Endothelial cell of umbilical vein (primary cell): ENCODE results near the gene ICE2. TPM values are rescaled to one million over a fixed set of nuclear protein-coding genes. Genes with fewer than 3 reads are reported as not detected.

Experiments used
- BruUV-seq: library from RNA; stranded (reverse); fragments of 400-500 nt; replicated peaks from 2 replicates; lab custom pipeline; 2021; lab: Mats Ljungman, UMichigan
- CTCF ChIA-PET: fragments of 300-600, 350-600 bp; sonication (Branson Sonifier 250); formaldehyde crosslinking; loops from one replicate; lab custom pipeline; 2021; ENCODE audit warnings: antibody characterized with exemption, inconsistent platforms; lab: Charles Lee
- POLR2A ChIA-PET: fragments of 300-600, 350-600 bp; sonication (Branson Sonifier 250); formaldehyde crosslinking; loops from one replicate; lab custom pipeline; 2021; ENCODE audit warnings: antibody characterized with exemption, inconsistent platforms; lab: Charles Lee
- DNase-seq: peaks from one replicate; pipeline ENCODE4 v3.0.0-alpha.2; 2011; ENCODE audit warnings: low read depth, low spot score
- FAIRE-seq: peaks from 2 replicates; lab custom pipeline; 2011; peaks lifted over from hg19 to GRCh38; lab: Jason Lieb, UNC
- H2AFZ ChIP-seq: 2 replicates; pipeline ENCODE4 v1.6.0; 2012; ENCODE audit warnings: low read depth, low read length, control low read depth, inconsistent platforms
- H3K27ac ChIP-seq: 2 replicates; pipeline ENCODE4 v1.5.1; 2011; ENCODE audit warnings: low read depth, mild to moderate bottlenecking, control low read depth, low read length, moderate library complexity; ENCODE audit not compliant: insufficient read depth
- H3K27me3 ChIP-seq, 2 experiments: 2 replicates each; pipeline versions ENCODE4 v1.6.0 to v1.6.1; 2011; ENCODE audit warnings: low read length in 2 of 2, mixed read lengths in 1 of 2; ENCODE audit not compliant: control insufficient read depth in 2 of 2, insufficient read depth in 2 of 2
- H3K36me3 ChIP-seq, 2 experiments: 2 replicates in 1 of 2; 3 replicates in 1 of 2; pipeline ENCODE4 v1.5.1; 2011; ENCODE audit warnings: low read length in 2 of 2, mild to moderate bottlenecking in 1 of 2, moderate library complexity in 1 of 2; ENCODE audit not compliant: control insufficient read depth in 2 of 2, insufficient read depth in 2 of 2; ENCODE audit errors: extremely low read depth in 1 of 2
- H3K4me1 ChIP-seq: 3 replicates; pipeline ENCODE4 v1.5.1; 2011; ENCODE audit warnings: mild to moderate bottlenecking, low read length; ENCODE audit not compliant: control insufficient read depth, insufficient read depth; ENCODE audit errors: extremely low read depth
- H3K4me2 ChIP-seq: 2 replicates; pipeline ENCODE4 v1.6.1; 2011; ENCODE audit warnings: low read length, control low read depth, mixed read lengths; ENCODE audit not compliant: insufficient read depth
- H3K4me3 ChIP-seq, 3 experiments: fragments of 200-600 bp in 1 of 3; sonication (generic), shearing (Covaris generic) in 1 of 3; replicated peaks in 1 of 3; 2 replicates each; pipeline ENCODE4 v1.5.1; 2011 to 2016; ENCODE audit warnings: control low read depth in 3 of 3, low read length in 3 of 3, mild to moderate bottlenecking in 2 of 3, inconsistent platforms in 1 of 3, low read depth in 1 of 3, moderate library complexity in 1 of 3; ENCODE audit not compliant: insufficient read depth in 1 of 3
- H3K79me2 ChIP-seq: 2 replicates; pipeline ENCODE4 v1.6.0; 2012; ENCODE audit warnings: low read length, inconsistent platforms; ENCODE audit not compliant: control insufficient read depth, insufficient read depth
- H3K9ac ChIP-seq: replicated peaks from 2 replicates; pipeline ENCODE3; 2011; ENCODE audit warnings: low read length, control low read depth; ENCODE audit not compliant: insufficient read depth; ENCODE audit errors: extremely low read depth
- H3K9me1 ChIP-seq: replicated peaks from 3 replicates; pipeline ENCODE4 v1.6.0; 2011; ENCODE audit warnings: mild to moderate bottlenecking, low read length; ENCODE audit not compliant: control insufficient read depth, insufficient read depth; ENCODE audit errors: extremely low read depth
- H3K9me3 ChIP-seq: replicated peaks from 2 replicates; pipeline ENCODE4 v1.5.1; 2012; ENCODE audit warnings: low read length, inconsistent platforms; ENCODE audit not compliant: control insufficient read depth, insufficient read depth
- H4K20me1 ChIP-seq: replicated peaks from 2 replicates; pipeline ENCODE3; 2011; ENCODE audit warnings: mild to moderate bottlenecking, low read length; ENCODE audit not compliant: control insufficient read depth, insufficient read depth; ENCODE audit errors: extremely low read depth
- CTCF ChIP-seq, 2 donors: IDR thresholded peaks; 1 replicate in 1 of 2; 2 replicates in 1 of 2; pipeline ENCODE4 v1.5.1; 2011; ENCODE audit warnings: low read length in 2 of 2, mild to moderate bottlenecking in 2 of 2, moderate library complexity in 2 of 2, control low read depth in 1 of 2, inconsistent platforms in 1 of 2, low read depth in 1 of 2; ENCODE audit not compliant: insufficient read depth in 1 of 2; ENCODE audit errors: extremely low read depth in 1 of 2
- EZH2 ChIP-seq: IDR thresholded peaks from 2 replicates; pipeline ENCODE4 v1.6.1; 2012; ENCODE audit warnings: borderline replicate concordance, low read depth, mild to moderate bottlenecking, moderate library complexity, low read length, inconsistent platforms; ENCODE audit not compliant: severe bottlenecking
- FOS ChIP-seq: IDR thresholded peaks from 2 replicates; pipeline ENCODE4 v1.6.1; 2011; ENCODE audit warnings: mild to moderate bottlenecking, low read length, moderate library complexity, borderline replicate concordance; ENCODE audit not compliant: insufficient read depth
- GATA2 ChIP-seq: IDR thresholded peaks from 2 replicates; pipeline ENCODE4 v1.7.0; 2011; ENCODE audit warnings: low read depth, mild to moderate bottlenecking, moderate library complexity, mixed read lengths, low read length; ENCODE audit not compliant: insufficient read length, insufficient read depth
- JUN ChIP-seq: IDR thresholded peaks from 2 replicates; pipeline ENCODE4 v1.6.1; 2011; ENCODE audit warnings: borderline replicate concordance, low read depth; ENCODE audit not compliant: insufficient read length, insufficient read depth
- POLR2A ChIP-seq: IDR thresholded peaks from 2 replicates; pipeline ENCODE4 v1.6.1; 2012; ENCODE audit warnings: low read depth, mild to moderate bottlenecking, control low read depth, low read length
- POLR2AphosphoS5 ChIP-seq: IDR thresholded peaks from 2 replicates; pipeline ENCODE4 v1.6.1; 2012; ENCODE audit warnings: low read depth, mild to moderate bottlenecking, control low read depth, low read length, moderate library complexity; ENCODE audit not compliant: insufficient read depth
- dilution Hi-C: fragments of 300-500 bp; cut with MboI; formaldehyde crosslinking; loops from one replicate; pipeline ENCODE4 v1.15.0; 2019; ENCODE audit warnings: low sequenced_read_pairs; ENCODE audit not compliant: extremely low pct_ligation_motif_present
- intact Hi-C: fragments of 100-400 bp; cut with micrococcal nuclease; formaldehyde crosslinking; loops from one replicate; pipeline ENCODE4 v1.10.0; 2022
- polyA plus RNA-seq, 4 experiments: library from polyadenylated mRNA; depleted of rRNA in 3 of 4; stranded (reverse) in 3 of 4; unstranded in 1 of 4; fragments of >200 nt; gene quantifications; 2 replicates each; pipeline versions ENCODE4 v1.2.1 to v1.2.3, GENCODE V29; 2011 to 2012; ENCODE audit warnings: missing spikeins in 1 of 4
- total RNA-seq: library from RNA; stranded (reverse); gene quantifications from 2 replicates; pipeline ENCODE4 v1.2.3, GENCODE V29; 2021

The ICE2 gene
- total and polyA plus RNA-seq, 2 donors (not counting 3 experiments of a cell fraction or from before 2014, with no cell fraction given), result 22.1 to 57.0 TPM

GRCh38 chr15:60448668-60449360 is 30.1 kb downstream of the ICE2 start:
- ChIA-PET CTCF (interaction anchor here (0.7 to 1.6 kb wide), 7 partner anchors 16 to 126 kb away, joined by 3 to 7 read pairs (median 4); no protein-coding TSS in a partner anchor), POLR2A (interaction anchor here (0.8 to 1.4 kb wide), 2 partner anchors 11 to 51 kb away, joined by 3 read pairs; partner anchors contain the start of gene ANXA2)
- Histone ChIP-seq H3K9me1 (no peaks in the 10 kb centered on the region), H3K27me3 (no peaks in the 10 kb centered on the region), H3K9ac (no peak overlapping the region), H2AFZ (no peak overlapping the region), H3K4me3 (no peak overlapping the region), H3K9me3 (no peaks in the 10 kb centered on the region), H3K79me2 (no peaks in the 10 kb centered on the region), H3K36me3 (peaks cover 5 to 7% of the 10 kb centered on the region in 2 experiments), H3K4me2 (no peak overlapping the region), H3K4me1 (no peaks in the 10 kb centered on the region), H3K27ac (no peak overlapping the region), H4K20me1 (no peaks in the 10 kb centered on the region)
- intact Hi-C loops, result no loop called here
- TF ChIP-seq FOS (no peak), JUN (no peak), POLR2A (no peak), POLR2AphosphoS5 (no peak), GATA2 (no peak), EZH2 (no peak), CTCF (IDR thresholded peaks at IDR 0.05; ENCODE audit: extremely low read depth in 1 of 2, insufficient read depth in 1 of 2, low read depth in 1 of 2, low read length in 2 of 2) (no peak)
- dilution Hi-C loops, result no loop called here
- DNase-seq (no peak), FAIRE-seq (no peak)
- no TSS peak for BruUV-seq
